CD4-positive, alpha-beta memory T cell (primary cell): ENCODE results near the gene PPP3R1. TPM values are rescaled to one million over a fixed set of nuclear protein-coding genes. Genes with fewer than 3 reads are reported as not detected.

Source experiments
- CTCF ChIA-PET: fragments of 350-600 bp; sonication (Branson Sonifier 250); formaldehyde crosslinking; loops from one replicate; lab custom pipeline; 2021; ENCODE audit warnings: inconsistent platforms; ENCODE audit not compliant: partially characterized antibody; lab: Charles Lee
- POLR2A ChIA-PET: fragments of 350-600 bp; sonication (Branson Sonifier 250); formaldehyde crosslinking; loops from one replicate; lab custom pipeline; 2021; ENCODE audit not compliant: partially characterized antibody; lab: Charles Lee
- DNase-seq, 5 donors: peaks; one replicate each; pipeline versions ENCODE4 v3.0.0 to v3.0.0-alpha.2; 2020 to 2022; ENCODE audit warnings: mixed read lengths in 1 of 5
- H3K27ac ChIP-seq: one replicate; pipeline ENCODE4 v1.7.0; 2013; ENCODE audit warnings: low read depth, low read length
- H3K27me3 ChIP-seq: 2 replicates; pipeline ENCODE4 v1.7.0; 2013; ENCODE audit warnings: mild to moderate bottlenecking, low read length, moderate library complexity; ENCODE audit not compliant: insufficient read depth
- H3K36me3 ChIP-seq: 2 replicates; pipeline ENCODE4 v1.7.0; 2013; ENCODE audit warnings: mild to moderate bottlenecking, low read length, moderate library complexity; ENCODE audit not compliant: insufficient read depth
- H3K4me1 ChIP-seq: 2 replicates; pipeline ENCODE4 v1.7.0; 2013; ENCODE audit warnings: mild to moderate bottlenecking, low read length, moderate library complexity; ENCODE audit not compliant: insufficient read depth
- H3K4me3 ChIP-seq, 2 donors: one replicate each; pipeline ENCODE4 v1.7.0; 2013; ENCODE audit warnings: low read length in 2 of 2, mild to moderate bottlenecking in 1 of 2
- H3K9me3 ChIP-seq, 2 donors: one replicate each; pipeline ENCODE4 v1.7.0; 2013; ENCODE audit warnings: low read length in 2 of 2, control low read depth in 1 of 2; ENCODE audit not compliant: control insufficient read depth in 1 of 2
- H3K27ac Mint-ChIP-seq, 7 donors: one replicate each; pipeline ENCODE4 v1.8.0; 2020 to 2021; ENCODE audit warnings: mixed read lengths in 7 of 7, mild to moderate bottlenecking in 6 of 7, inconsistent platforms in 3 of 7, moderate library complexity in 3 of 7
- H3K27me3 Mint-ChIP-seq, 2 donors: one replicate each; pipeline ENCODE4 v1.8.0; 2020 to 2021; ENCODE audit warnings: mixed read lengths in 2 of 2
- H3K36me3 Mint-ChIP-seq, 2 donors: one replicate each; pipeline ENCODE4 v1.8.0; 2020 to 2021; ENCODE audit warnings: mixed read lengths in 2 of 2, inconsistent platforms in 1 of 2, mild to moderate bottlenecking in 1 of 2
- H3K4me1 Mint-ChIP-seq, 4 donors: one replicate each; pipeline ENCODE4 v1.8.0; 2020 to 2021; ENCODE audit warnings: mixed read lengths in 4 of 4, mild to moderate bottlenecking in 1 of 4
- H3K4me3 Mint-ChIP-seq, 8 donors: one replicate each; pipeline ENCODE4 v1.8.0; 2020 to 2021; ENCODE audit warnings: mixed read lengths in 8 of 8, mild to moderate bottlenecking in 7 of 8, moderate library complexity in 6 of 8, inconsistent platforms in 3 of 8
- H3K9me3 Mint-ChIP-seq, 8 donors: one replicate each; pipeline ENCODE4 v1.8.0; 2020 to 2021; ENCODE audit warnings: mixed read lengths in 8 of 8, mild to moderate bottlenecking in 5 of 8, inconsistent platforms in 3 of 8, moderate library complexity in 1 of 8
- intact Hi-C: fragments of 100-400 bp; cut with micrococcal nuclease; formaldehyde crosslinking; loops from one replicate; pipeline ENCODE4 v1.15.1; 2023
- polyA plus RNA-seq, 2 donors: library from polyadenylated mRNA; unstranded; fragments of 300-500 nt; fragmentation: Illumina TruSeq; gene quantifications; one replicate each; pipeline ENCODE4 v1.2.3, GENCODE V29; 2021
- total RNA-seq, 2 experiments: library from RNA; stranded (reverse); gene quantifications; one replicate each; pipeline ENCODE4 v1.2.3, GENCODE V29; 2021

PPP3R1 gene
- total and polyA plus RNA-seq, 4 experiments from 2014 or later = 3.9 to 76.8 (median 40.1) TPM

GRCh38 chr2:68222287-68222686 is 30.0 kb downstream of the PPP3R1 start:
- Histone ChIP-seq H3K27me3 (no peaks in the 10 kb centered on the region), H3K9me3 (no peaks in the 10 kb centered on the region), H3K4me3 (no peak overlapping the region), H3K36me3 (no peaks in the 10 kb centered on the region), H3K27ac (no peak overlapping the region), H3K4me1 (peaks cover 97% of the 10 kb centered on the region)
- Mint-ChIP-seq H3K27ac (peak overlapping the region in 4 of 7 donors; percentile 0 to 67 (median 42)), H3K27me3 (no peaks in the 10 kb centered on the region), H3K4me3 (peak overlapping the region in 4 of 8 donors; percentile 27 to 63 (median 58)), H3K36me3 (peaks cover 9 to 13% of the 10 kb centered on the region in 2 donors), H3K9me3 (peaks cover 0 to 2% (median 0%) of the 10 kb centered on the region in 8 donors), H3K4me1 (peaks cover 60 to 99% (median 79%) of the 10 kb centered on the region in 4 donors)
- intact Hi-C loops = loop anchor here (2.0 kb wide), 1 partner anchor 17 kb away; no protein-coding TSS in a partner anchor
- CTCF ChIA-PET = interaction anchor here (0.9 to 1.2 kb wide), 2 partner anchors 18 to 26 kb away, joined by 3 to 5 read pairs; no protein-coding TSS in a partner anchor
- POLR2A ChIA-PET = interaction anchor here (0.6 kb wide), 1 partner anchor 15 kb away, joined by 3 read pairs; no protein-coding TSS in a partner anchor
- DNase-seq = no peak

- Histone ChIP-seq H3K27me3 (no peaks in the 10 kb centered on the region), H3K36me3 (peaks cover 9% of the 10 kb centered on the region), H3K27ac (no peak overlapping the region), H3K4me1 (peaks cover 89% of the 10 kb centered on the region), H3K4me3 (no peak overlapping the region), H3K9me3 (no peaks in the 10 kb centered on the region)
- ChIA-PET POLR2A (no interaction called here), CTCF (interaction anchor here (1.8 to 3.3 kb wide), 2 partner anchors 11 to 22 kb away, joined by 4 to 20 read pairs; no protein-coding TSS in a partner anchor)
- Mint-ChIP-seq H3K36me3 (peaks cover 13 to 35% of the 10 kb centered on the region in 2 donors), H3K9me3 (peaks cover 0 to 2% (median 0%) of the 10 kb centered on the region in 8 donors), H3K27me3 (no peaks in the 10 kb centered on the region), H3K4me3 (peak overlapping the region; percentile 12 to 71 (median 46)), H3K27ac (peak overlapping the region in 4 of 7 donors; percentile 1 to 67 (median 33)), H3K4me1 (peaks cover 53 to 91% (median 72%) of the 10 kb centered on the region in 4 donors)
- DNase-seq = no peak
- intact Hi-C loops = loop anchor here (2.0 kb wide), 1 partner anchor 14 kb away; no protein-coding TSS in a partner anchor
Measured at GRCh38 chr2:68218343-68218901, 33.9 kb downstream of the PPP3R1 start.

GRCh38 chr2:68217729-68218128 is 34.6 kb downstream of the PPP3R1 start:
- no peaks in the 10 kb centered on the region for H3K9me3 ChIP-seq
- CTCF ChIA-PET = interaction anchor here (0.9 to 3.3 kb wide), 2 partner anchors 8 to 21 kb away, joined by 4 to 20 read pairs; no protein-coding TSS in a partner anchor
- H3K4me3 ChIP-seq = no peak overlapping the region
- H3K27me3 ChIP-seq = no peaks in the 10 kb centered on the region
- peaks cover 0 to 2% (median 0%) of the 10 kb centered on the region in 8 donors for H3K9me3 Mint-ChIP-seq
- peak overlapping the region in 3 of 8 donors; percentile 20 to 63 (median 42) for H3K4me3 Mint-ChIP-seq
- intact Hi-C loops = loop anchor here (2.0 kb wide), 1 partner anchor 13 kb away; no protein-coding TSS in a partner anchor
- DNase-seq = no peak
- H3K27ac ChIP-seq = no peak overlapping the region
- no peaks in the 10 kb centered on the region for H3K27me3 Mint-ChIP-seq
- peaks cover 86% of the 10 kb centered on the region for H3K4me1 ChIP-seq
- H3K36me3 ChIP-seq = peaks cover 11% of the 10 kb centered on the region
- H3K36me3 Mint-ChIP-seq = peaks cover 12 to 42% of the 10 kb centered on the region in 2 donors
- peaks cover 58 to 91% (median 72%) of the 10 kb centered on the region in 4 donors for H3K4me1 Mint-ChIP-seq
- POLR2A ChIA-PET = interaction anchor here (0.9 kb wide), 1 partner anchor 10 kb away, joined by 3 read pairs; no protein-coding TSS in a partner anchor
- peak overlapping the region in 1 of 7 donors; percentile 39 for H3K27ac Mint-ChIP-seq

GRCh38 chr2:68216454-68217310 is 35.6 kb downstream of the PPP3R1 start:
- Histone ChIP-seq H3K36me3 (peaks cover 17% of the 10 kb centered on the region), H3K27me3 (no peaks in the 10 kb centered on the region), H3K27ac (no peak overlapping the region), H3K4me1 (peaks cover 77% of the 10 kb centered on the region), H3K4me3 (no peak overlapping the region), H3K9me3 (no peaks in the 10 kb centered on the region)
- ChIA-PET CTCF (interaction anchor here (1.0 to 3.3 kb wide), 5 partner anchors 9 to 68 kb away, joined by 3 to 20 read pairs (median 3); no protein-coding TSS in a partner anchor), POLR2A (interaction anchor here (1.2 kb wide), 1 partner anchor 20 kb away, joined by 4 read pairs; no protein-coding TSS in a partner anchor)
- Mint-ChIP-seq H3K36me3 (peaks cover 9 to 50% of the 10 kb centered on the region in 2 donors), H3K27ac (peak overlapping the region in 5 of 7 donors; percentile 9 to 77 (median 28)), H3K9me3 (peaks cover 0 to 2% (median 0%) of the 10 kb centered on the region in 8 donors), H3K4me3 (peak overlapping the region in 1 of 8 donors; percentile 73), H3K27me3 (no peaks in the 10 kb centered on the region), H3K4me1 (peaks cover 51 to 90% (median 71%) of the 10 kb centered on the region in 4 donors)
- no peak for DNase-seq
- intact Hi-C loops = no loop called here

- intact Hi-C loops = no loop called here
- Histone ChIP-seq H3K4me1 (peaks cover 59% of the 10 kb centered on the region), H3K27ac (no peak overlapping the region), H3K36me3 (peaks cover 21% of the 10 kb centered on the region), H3K27me3 (no peaks in the 10 kb centered on the region), H3K9me3 (no peaks in the 10 kb centered on the region), H3K4me3 (no peak overlapping the region)
- Mint-ChIP-seq H3K4me3 (peak overlapping the region in 3 of 8 donors; percentile 3 to 28 (median 17)), H3K4me1 (peaks cover 50 to 82% (median 66%) of the 10 kb centered on the region in 4 donors), H3K36me3 (peaks cover 18 to 60% of the 10 kb centered on the region in 2 donors), H3K27me3 (no peaks in the 10 kb centered on the region), H3K9me3 (no peaks in the 10 kb centered on the region), H3K27ac (peak overlapping the region in 5 of 7 donors; percentile 30 to 67 (median 39))
- ChIA-PET POLR2A (no interaction called here), CTCF (interaction anchor here (1.1 to 2.1 kb wide), 2 partner anchors 11 to 18 kb away, joined by 3 to 7 read pairs; no protein-coding TSS in a partner anchor)
- no peak for DNase-seq
Measured at GRCh38 chr2:68214381-68214780, 38.0 kb downstream of the PPP3R1 start.

- no peaks in the 10 kb centered on the region for H3K27me3 Mint-ChIP-seq
- no peak overlapping the region for H3K27ac ChIP-seq
- no peak for DNase-seq
- peak overlapping the region; percentile 11 to 79 (median 54) for H3K27ac Mint-ChIP-seq
- POLR2A ChIA-PET = no interaction called here
- no peaks in the 10 kb centered on the region for H3K9me3 Mint-ChIP-seq
- H3K36me3 ChIP-seq = peaks cover 5% of the 10 kb centered on the region
- no peaks in the 10 kb centered on the region for H3K9me3 ChIP-seq
- CTCF ChIA-PET = interaction anchor here (1.2 to 2.7 kb wide), 5 partner anchors 9 to 76 kb away, joined by 5 to 23 read pairs (median 6); no protein-coding TSS in a partner anchor
- H3K4me1 Mint-ChIP-seq = peaks cover 51 to 78% (median 64%) of the 10 kb centered on the region in 4 donors
- intact Hi-C loops = no loop called here
- peak overlapping the region in 6 of 8 donors; percentile 10 to 83 (median 38) for H3K4me3 Mint-ChIP-seq
- H3K36me3 Mint-ChIP-seq = peaks cover 14 to 24% of the 10 kb centered on the region in 2 donors
- H3K4me1 ChIP-seq = peaks cover 69% of the 10 kb centered on the region
- H3K27me3 ChIP-seq = no peaks in the 10 kb centered on the region
- no peak overlapping the region for H3K4me3 ChIP-seq
Measured at GRCh38 chr2:68206793-68207192, 45.5 kb downstream of the PPP3R1 start.
